Effector CD8-positive, alpha-beta T cell (primary cell): Measurements from ENCODE around the gene EEFSEC.

Experiments used
- DNase-seq: peaks from one replicate; lab custom pipeline; 2025; lab: John Stamatoyannopoulos, UW

Gene EEFSEC

DNA sequence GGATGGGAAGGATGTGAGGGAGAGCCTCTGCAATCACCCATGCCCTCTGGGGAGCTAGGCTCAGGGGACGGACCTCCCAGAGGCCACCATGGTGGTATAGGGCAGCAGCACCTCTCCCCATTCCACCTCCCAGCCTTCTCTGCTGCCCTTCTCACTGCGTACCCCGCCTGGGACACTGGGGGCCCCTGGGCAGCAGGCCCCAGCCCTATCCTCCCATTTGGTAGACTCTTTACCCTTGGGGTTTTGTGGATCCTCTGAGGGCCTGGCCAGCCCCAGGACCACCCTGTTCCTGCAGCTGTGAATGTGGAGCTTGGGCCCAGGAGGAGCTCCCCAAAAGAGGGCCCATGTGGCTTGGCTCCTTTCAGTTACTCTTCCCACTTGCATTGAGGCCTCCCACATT lies 181.5 kb downstream of the EEFSEC start:
- DNase-seq, result no peak

- DNase-seq, result no peak
Observed at GRCh38 chr3:128335621-128336296, 182.5 kb downstream of the EEFSEC start.

DNA sequence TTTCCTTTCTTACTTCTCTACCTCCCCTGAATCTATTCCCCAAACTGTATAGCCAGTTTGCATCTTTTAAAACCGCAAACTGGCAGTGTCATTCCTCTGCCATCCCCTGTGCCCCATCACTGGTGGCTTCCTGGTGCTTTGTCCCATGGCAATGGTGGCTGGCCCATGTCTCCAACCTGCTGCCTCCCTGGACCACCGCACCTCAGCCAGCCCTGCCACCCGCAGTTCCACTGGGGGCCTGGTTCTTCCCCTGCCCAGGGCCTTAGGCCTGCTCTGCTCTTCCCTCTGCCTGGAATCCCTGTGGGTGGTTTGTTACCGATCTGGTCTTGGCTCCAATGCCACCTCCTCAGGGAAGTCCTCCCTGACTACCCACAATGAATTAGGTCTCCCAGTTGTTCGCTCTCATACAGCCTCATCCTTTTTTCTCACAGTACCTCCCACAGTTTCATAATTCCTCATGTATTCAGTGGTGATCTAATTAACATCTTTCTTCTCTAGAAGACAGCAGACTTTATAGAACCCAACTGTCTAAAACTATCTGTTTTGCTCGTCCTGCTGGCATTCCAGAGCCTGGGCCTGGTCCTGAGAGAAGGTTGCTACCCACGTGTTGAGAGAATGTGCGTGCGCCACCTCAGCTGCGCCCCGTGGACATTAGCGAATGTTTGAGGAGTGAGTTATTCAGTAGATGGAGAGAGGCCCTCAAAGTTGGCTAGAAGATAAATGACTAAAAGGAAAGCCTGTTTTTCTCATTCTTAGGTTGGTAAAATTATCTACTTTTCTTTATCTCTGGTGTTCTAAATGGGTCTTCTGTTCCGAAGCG lies 183.3 kb downstream of the EEFSEC start:
- DNase-seq, result no peak

- DNase-seq, result no peak
Observed at GRCh38 chr3:128337305-128337704, 184.0 kb downstream of the EEFSEC start.

DNA sequence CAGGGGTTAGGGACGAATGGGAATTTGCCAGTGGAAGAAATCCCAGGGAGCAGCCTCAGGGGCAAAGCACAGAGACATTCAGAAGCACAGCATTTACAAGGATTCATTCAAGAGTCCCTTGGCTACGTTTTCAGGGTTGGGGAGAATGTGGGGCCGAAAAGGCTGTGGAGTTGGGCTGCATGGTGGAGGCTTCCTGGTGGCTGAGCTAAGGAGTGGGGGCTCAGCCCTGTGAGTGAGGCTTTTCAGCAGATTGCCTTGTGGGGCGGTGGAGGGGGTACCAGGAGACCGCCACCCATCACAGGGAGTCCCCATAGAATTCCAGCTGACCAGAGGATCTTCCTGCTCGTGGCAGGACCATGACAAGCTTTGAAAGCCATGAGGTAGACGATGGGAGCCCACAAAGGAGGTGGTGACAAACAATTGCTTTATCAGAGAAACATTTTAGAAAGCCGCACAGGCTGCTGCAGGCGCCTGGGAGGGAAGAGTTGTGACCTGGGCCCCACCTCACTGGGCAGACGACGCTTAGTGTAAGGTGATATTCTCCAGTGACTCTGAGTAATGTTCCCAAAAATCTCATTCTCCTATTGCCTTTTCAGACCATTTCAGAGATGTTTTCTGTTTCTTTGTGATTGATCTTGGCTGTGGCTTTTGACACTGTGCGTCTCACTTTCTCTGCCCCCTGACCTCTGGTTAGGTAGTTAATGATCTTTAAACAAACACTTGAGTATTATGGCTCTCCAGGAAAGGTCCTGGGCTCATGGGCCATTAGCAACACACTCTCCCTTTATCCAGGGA lies 185.5 kb downstream of the EEFSEC start:
- DNase-seq, result no peak

DNA sequence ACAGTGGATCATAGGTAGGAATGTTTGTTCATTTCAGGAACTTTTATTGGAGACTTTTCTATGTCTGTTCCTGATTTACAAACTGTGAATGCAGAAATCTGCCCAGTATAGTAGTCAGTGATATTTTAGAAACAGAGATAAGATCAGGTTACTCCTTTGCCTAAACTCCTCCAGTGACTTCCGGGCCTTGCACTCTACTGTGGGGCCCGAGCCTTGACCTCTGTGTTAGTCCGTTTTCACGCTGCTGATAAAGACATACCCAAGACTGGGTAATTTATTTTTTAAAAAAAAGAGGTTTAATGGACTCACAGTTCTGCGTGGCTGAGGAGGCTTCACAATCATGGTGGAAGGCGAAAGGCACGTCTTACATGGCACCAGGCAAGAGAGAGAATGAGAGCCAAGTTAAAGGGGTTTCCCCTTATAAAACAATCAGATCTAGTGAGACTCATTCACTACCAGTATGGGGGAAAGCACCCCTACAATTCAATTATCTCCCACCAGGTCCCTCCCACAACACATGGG lies 186.3 kb downstream of the EEFSEC start:
- DNase-seq, result no peak

DNA sequence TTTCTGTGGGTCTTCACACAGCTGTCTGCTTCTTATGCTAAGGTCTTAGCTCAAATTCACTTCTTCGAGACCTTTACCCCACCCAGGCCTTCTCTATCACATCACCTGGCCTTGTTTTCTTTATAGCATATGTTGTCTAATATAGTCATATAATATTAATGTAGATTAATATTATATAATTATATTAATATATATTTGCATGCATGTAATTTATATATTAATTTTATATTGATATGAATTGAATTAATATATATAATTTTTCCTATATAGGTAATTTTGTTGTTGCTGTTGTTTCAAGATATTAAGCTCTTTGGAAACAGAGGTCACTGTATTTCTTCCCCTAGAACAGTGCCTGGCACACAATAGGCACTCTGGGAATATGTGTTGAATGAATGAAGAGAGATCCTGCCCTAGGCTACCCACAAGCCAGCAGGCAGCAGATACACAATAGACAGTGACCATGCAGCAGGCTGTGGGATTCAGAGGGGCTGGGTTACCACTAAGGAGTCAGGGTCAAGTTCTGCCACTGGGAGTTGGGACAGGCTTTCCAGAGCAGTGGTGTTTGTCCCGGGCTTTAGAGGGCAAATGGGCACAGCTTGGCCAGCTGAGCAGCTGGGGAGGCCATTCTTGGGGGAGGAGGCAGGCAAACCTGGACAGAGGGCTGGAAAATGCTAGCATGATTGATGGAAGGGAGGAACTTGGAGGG lies 187.1 kb downstream of the EEFSEC start:
- no peak for DNase-seq

DNA sequence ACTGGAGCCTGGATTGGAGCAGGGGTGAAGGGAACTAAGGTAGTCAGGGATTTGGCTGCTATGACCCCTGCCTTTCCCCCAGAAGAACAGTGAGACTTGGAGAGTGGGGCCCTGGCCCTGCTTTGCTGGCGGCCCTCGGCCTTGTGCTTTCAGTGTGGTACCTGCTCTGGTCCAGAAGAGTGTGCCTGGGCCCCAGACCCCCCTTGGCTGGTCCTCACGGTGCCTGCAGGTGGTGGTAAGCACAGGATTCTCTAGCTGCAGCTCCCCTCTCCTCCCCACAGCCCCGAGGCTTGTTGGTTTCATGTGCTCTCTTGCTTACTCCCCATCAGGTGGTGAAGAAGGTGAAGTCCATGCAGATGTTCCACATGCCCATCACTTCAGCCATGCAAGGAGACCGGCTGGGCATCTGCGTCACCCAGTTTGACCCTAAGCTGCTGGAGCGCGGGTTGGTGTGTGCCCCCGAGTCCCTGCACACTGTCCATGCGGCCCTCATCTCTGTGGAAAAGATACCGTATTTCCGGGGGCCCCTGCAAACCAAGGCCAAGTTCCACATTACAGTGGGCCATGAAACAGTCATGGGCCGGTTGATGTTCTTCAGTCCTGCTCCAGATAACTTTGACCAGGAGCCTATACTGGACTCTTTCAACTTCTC lies 187.7 kb downstream of the EEFSEC start:
- DNase-seq, result no peak

DNA sequence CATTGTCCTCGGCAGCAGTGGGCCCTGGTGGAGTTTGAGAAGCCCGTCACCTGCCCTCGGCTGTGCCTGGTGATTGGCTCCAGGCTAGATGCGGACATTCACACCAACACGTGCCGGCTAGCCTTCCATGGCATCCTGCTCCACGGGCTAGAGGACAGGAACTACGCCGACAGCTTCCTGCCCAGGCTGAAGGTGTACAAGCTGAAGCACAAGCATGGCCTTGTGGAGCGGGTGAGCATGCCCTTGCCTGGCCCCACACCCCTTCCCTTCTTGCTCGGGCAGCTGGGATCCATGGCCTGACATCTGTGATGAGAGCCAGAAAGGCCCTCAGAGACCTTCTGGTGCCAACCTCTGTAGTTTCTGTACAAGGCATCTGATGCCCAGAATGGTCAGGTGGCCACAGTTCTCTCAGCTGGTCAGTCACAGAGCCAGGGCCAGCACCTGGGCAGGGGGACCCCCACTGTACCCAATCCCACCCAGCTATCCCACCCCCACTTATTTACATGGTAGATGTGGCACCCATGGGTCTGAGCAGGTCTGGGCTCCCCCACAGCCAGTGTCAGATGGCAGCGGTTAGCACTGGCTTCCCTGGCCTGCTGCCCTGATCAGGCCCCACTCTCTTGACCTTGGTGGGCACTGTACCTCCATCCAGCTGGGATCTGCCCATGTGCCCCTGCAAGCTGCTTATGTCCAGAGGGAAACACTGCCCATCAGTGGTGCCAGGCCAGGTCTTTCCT lies 188.5 kb downstream of the EEFSEC start:
- no peak for DNase-seq

GRCh38 chr3:128342701-128343180 lies 189.5 kb downstream of the EEFSEC start:
- no peak for DNase-seq

DNA sequence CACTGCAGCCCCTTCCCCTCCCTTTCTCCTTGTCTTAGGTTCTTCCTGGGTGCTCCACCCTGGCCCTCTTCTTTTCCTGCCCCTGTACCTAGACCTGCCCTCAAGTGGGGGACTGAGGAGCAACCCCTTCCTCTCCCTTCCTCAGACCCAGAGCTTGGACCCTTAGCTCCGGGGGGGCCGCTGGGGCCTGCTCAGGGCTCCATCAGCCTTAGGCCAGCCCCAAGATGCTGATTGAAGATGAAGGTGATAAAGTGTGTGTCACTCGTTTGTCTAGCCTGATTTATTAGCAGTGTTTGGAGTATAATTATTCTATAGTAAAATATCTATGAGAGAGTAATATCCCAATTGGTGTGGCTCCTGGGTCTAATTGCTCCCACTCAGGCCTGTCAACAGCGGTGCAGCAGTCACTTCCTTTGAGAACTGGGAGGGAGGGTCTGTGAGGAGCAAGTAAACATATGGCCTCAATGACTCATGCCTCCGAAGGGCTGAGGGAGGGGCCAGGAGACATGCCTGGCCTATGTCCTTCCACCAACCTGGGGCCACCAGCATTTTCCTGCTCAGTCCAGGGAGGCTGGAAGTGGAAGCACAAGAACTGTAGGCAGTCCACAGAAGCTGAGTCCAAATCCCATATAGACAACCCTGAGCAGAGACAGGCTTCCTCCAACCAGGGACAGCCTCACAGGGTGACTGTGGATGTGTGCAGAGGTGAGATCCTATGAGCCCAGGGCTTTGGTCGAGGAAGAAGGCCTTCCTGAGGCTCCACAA lies 190.2 kb downstream of the EEFSEC start:
- DNase-seq, result no peak

GRCh38 chr3:128344052-128344735 lies 190.9 kb downstream of the EEFSEC start:
- no peak for DNase-seq

GRCh38 chr3:128345196-128345595 lies 191.9 kb downstream of the EEFSEC start:
- DNase-seq, result no peak

GRCh38 chr3:128346562-128346961 lies 193.3 kb downstream of the EEFSEC start:
- DNase-seq, result no peak

DNA sequence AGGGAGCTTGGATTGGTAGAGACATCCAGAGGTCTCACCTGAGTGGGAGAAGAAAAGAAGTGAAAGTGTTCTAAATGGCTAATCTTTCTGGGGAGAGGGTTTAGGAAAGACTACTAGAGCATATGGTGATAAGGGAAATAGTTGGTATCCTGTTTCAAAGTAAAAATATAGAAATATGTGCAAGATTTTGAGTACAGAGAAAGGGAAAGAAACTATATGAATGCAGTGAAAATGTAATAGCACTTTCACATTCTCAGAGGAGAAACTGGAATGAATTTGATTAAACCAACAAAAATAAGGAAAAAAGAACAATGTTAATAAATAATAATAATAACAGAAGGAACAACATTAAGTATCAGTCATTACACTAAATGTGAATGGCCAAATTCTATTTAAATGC lies 194.0 kb downstream of the EEFSEC start:
- no peak for DNase-seq

GRCh38 chr3:128348075-128348474 lies 194.8 kb downstream of the EEFSEC start:
- DNase-seq, result no peak

DNA sequence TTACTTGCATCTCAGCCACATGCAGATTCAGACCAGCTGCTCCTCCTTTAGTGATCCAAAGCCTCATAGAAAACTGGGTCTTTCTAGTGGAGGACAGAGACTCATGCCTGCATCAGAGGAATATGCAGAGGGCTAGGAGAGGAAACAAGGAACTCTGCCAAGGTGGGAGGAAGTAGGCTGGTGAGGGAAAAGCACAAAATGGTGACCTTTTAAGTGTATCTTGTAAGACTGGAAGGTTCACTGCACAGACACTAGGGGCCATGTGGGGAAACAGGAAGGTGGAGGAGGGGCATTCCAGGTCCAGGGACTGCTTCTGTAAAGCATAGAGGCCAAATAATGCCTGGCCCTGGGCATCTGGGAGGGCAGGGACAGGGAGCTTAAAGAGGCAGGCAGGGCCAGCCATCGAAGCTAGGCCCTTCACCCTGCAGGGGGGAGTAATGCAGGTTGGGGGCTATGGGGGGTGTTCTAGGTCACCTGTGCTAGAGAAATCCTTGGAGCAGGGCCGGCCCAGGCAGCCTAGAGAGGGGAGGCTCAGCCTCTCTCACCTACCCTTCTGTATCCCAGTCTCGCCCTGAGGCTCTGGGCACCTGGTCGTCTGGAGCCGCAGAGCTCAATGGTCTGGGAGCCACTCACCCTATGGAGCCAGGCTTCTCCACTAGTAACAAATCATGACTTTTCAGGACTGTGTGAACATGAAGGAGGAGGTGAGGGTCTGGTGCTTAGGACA lies 195.7 kb downstream of the EEFSEC start:
- no peak for DNase-seq

DNA sequence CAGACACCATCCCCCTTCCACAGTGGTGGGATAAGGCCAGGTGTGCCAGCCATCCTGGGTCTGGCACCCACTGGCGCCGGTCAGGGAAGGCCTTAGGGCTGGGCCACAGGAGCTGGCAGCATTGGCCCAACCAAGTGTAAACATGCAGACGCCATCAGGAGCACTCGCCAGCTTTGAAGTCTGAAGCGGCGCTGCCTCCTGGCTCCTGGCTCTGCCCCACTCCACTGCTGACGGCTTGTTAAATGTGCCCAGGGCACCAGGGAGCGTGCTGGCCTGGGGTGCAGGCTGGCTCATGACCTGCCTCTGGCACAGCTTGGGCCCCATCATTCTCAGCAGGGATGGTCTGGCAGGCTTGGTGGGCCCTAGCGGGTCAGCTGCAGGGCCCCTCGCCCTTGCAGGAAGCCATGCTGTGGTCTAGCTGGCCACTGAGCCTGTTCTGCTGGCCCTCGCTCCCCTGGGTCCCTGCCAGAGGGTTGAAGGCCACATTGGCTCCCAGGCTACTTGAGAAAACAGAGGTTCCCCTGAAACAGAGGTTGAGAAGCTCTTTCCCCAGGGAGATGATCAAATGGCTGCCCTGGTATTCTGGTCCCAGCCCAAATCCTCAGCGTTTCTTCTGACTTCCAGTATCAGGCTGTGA lies 196.8 kb downstream of the EEFSEC start:
- no peak for DNase-seq
